H9 (cell line): Measurements from ENCODE around the gene MICU2. TPM values are rescaled to one million over a fixed set of nuclear protein-coding genes. Genes with fewer than 3 reads are reported as not detected.

ENCODE experiments used
- DNase-seq: peaks from one replicate; pipeline ENCODE4 v3.0.0-alpha.2; 2017
- H2AFZ ChIP-seq: one replicate; pipeline ENCODE4 v1.6.1; 2013; ENCODE audit warnings: mild to moderate bottlenecking, low read length, control low read depth, moderate library complexity
- H2AK5ac ChIP-seq: 2 replicates; pipeline ENCODE4 v1.6.1; 2013; ENCODE audit warnings: low read length, control low read depth, mixed read lengths; ENCODE audit not compliant: insufficient read length
- H2BK120ac ChIP-seq: one replicate; pipeline ENCODE4 v1.6.1; 2013; ENCODE audit warnings: low read depth, mild to moderate bottlenecking, low read length, control low read depth, inconsistent platforms; ENCODE audit not compliant: poor library complexity, severe bottlenecking
- H2BK12ac ChIP-seq: 2 replicates; pipeline ENCODE4 v1.6.1; 2013; ENCODE audit warnings: low read length, control low read depth, mixed read lengths, low read depth; ENCODE audit not compliant: insufficient read length
- H2BK15ac ChIP-seq: 2 replicates; pipeline ENCODE4 v1.6.1; 2013; ENCODE audit warnings: low read depth, low read length, control low read depth
- H2BK20ac ChIP-seq: one replicate; pipeline ENCODE4 v1.6.1; 2013; ENCODE audit warnings: low read depth, mild to moderate bottlenecking, low read length, control low read depth, inconsistent platforms; ENCODE audit not compliant: poor library complexity, severe bottlenecking
- H2BK5ac ChIP-seq: 2 replicates; pipeline ENCODE4 v1.6.1; 2013; ENCODE audit warnings: low read length, control low read depth, mixed read lengths; ENCODE audit not compliant: insufficient read length
- H3K14ac ChIP-seq: 2 replicates; pipeline ENCODE4 v1.6.1; 2013; ENCODE audit warnings: low read length, control low read depth; ENCODE audit not compliant: insufficient read depth
- H3K18ac ChIP-seq: 2 replicates; pipeline ENCODE4 v1.6.1; 2013; ENCODE audit warnings: low read depth, mild to moderate bottlenecking, mixed read lengths, low read length, control low read depth; ENCODE audit not compliant: insufficient read length
- H3K23ac ChIP-seq: 2 replicates; pipeline ENCODE4 v1.6.1; 2013; ENCODE audit warnings: low read length, control low read depth, mixed read lengths, low read depth; ENCODE audit not compliant: insufficient read length
- H3K23me2 ChIP-seq: 2 replicates; pipeline ENCODE4 v1.6.1; 2013; ENCODE audit warnings: low read depth, mild to moderate bottlenecking, mixed read lengths, low read length, control low read depth; ENCODE audit not compliant: insufficient read length, poor library complexity, severe bottlenecking
- H3K27ac ChIP-seq: 2 replicates; pipeline ENCODE4 v1.5.1; 2013; ENCODE audit warnings: low read length, control low read depth, mixed read lengths, low read depth; ENCODE audit not compliant: insufficient read length
- H3K27me3 ChIP-seq: 2 replicates; pipeline ENCODE4 v1.6.1; 2013; ENCODE audit warnings: low read length, control low read depth, inconsistent platforms; ENCODE audit not compliant: insufficient read depth
- H3K4ac ChIP-seq: 2 replicates; pipeline ENCODE4 v1.6.1; 2013; ENCODE audit warnings: low read depth, mild to moderate bottlenecking, control low read depth, inconsistent platforms, low read length, moderate library complexity
- H3K4me1 ChIP-seq: 2 replicates; pipeline ENCODE4 v1.6.1; 2013; ENCODE audit warnings: low read length, control low read depth, inconsistent platforms; ENCODE audit not compliant: insufficient read depth
- H3K4me2 ChIP-seq: 2 replicates; pipeline ENCODE4 v1.6.1; 2013; ENCODE audit warnings: low read length, control low read depth, mixed read lengths; ENCODE audit not compliant: insufficient read length, insufficient read depth
- H3K56ac ChIP-seq: 2 replicates; pipeline ENCODE4 v1.6.1; 2013; ENCODE audit warnings: low read depth, mild to moderate bottlenecking, mixed read lengths, low read length, control low read depth; ENCODE audit not compliant: insufficient read length
- H3K79me1 ChIP-seq: 2 replicates; pipeline ENCODE4 v1.6.1; 2013; ENCODE audit warnings: low read depth, mild to moderate bottlenecking, moderate library complexity, low read length, control low read depth, inconsistent platforms; ENCODE audit not compliant: insufficient read depth, poor library complexity, severe bottlenecking
- H3K79me2 ChIP-seq: 2 replicates; pipeline ENCODE4 v1.6.1; 2013; ENCODE audit warnings: low read length, control low read depth, inconsistent platforms; ENCODE audit not compliant: insufficient read depth
- H3K9ac ChIP-seq: 2 replicates; pipeline ENCODE4 v1.6.1; 2013; ENCODE audit warnings: low read length, control low read depth, mixed read lengths; ENCODE audit not compliant: insufficient read length; ENCODE audit errors: extremely low read depth
- H3K9me3 ChIP-seq: one replicate; pipeline ENCODE4 v1.6.1; 2013; ENCODE audit warnings: low read depth, low read length, inconsistent platforms; ENCODE audit not compliant: control insufficient read depth
- H3T11ph ChIP-seq: one replicate; pipeline ENCODE4 v1.6.1; 2013; ENCODE audit warnings: mild to moderate bottlenecking, low read length, control low read depth, inconsistent platforms
- H4K20me1 ChIP-seq: one replicate; pipeline ENCODE4 v1.6.1; 2013; ENCODE audit not compliant: control insufficient read depth, insufficient read length, insufficient read depth
- H4K5ac ChIP-seq: 2 replicates; pipeline ENCODE4 v1.6.1; 2013; ENCODE audit warnings: low read depth, mild to moderate bottlenecking, mixed read lengths, low read length, control low read depth; ENCODE audit not compliant: insufficient read length
- H4K8ac ChIP-seq: replicated peaks from 2 replicates; pipeline ENCODE4 v1.6.1; 2013; ENCODE audit warnings: low read length, control low read depth, mixed read lengths, low read depth; ENCODE audit not compliant: insufficient read length
- H4K91ac ChIP-seq: 2 replicates; pipeline ENCODE4 v1.6.1; 2013; ENCODE audit warnings: low read depth, mild to moderate bottlenecking, moderate library complexity, mixed read lengths, low read length, control low read depth; ENCODE audit not compliant: insufficient read length
- H3K27ac Mint-ChIP-seq, 3 experiments: 2 replicates in 2 of 3; 3 replicates in 1 of 3; pipeline ENCODE4 v1.8.0; 2020 to 2021; ENCODE audit warnings: mixed read lengths in 3 of 3, mild to moderate bottlenecking in 1 of 3, moderate library complexity in 1 of 3
- H3K27me3 Mint-ChIP-seq: 2 replicates; pipeline ENCODE4 v1.8.0; 2021; ENCODE audit warnings: low read depth, mild to moderate bottlenecking, moderate library complexity, mixed read lengths
- H3K36me3 Mint-ChIP-seq, 3 experiments: 2 replicates in 2 of 3; 3 replicates in 1 of 3; pipeline ENCODE4 v1.8.0; 2020 to 2021; ENCODE audit warnings: low read depth in 3 of 3, mixed read lengths in 3 of 3; ENCODE audit not compliant: insufficient read depth in 1 of 3
- H3K4me1 Mint-ChIP-seq, 2 experiments: 2 replicates each; pipeline ENCODE4 v1.8.0; 2020; ENCODE audit warnings: mixed read lengths in 2 of 2
- H3K4me3 Mint-ChIP-seq, 2 experiments: 2 replicates in 1 of 2; 3 replicates in 1 of 2; pipeline ENCODE4 v1.8.0; 2020 to 2021; ENCODE audit warnings: mild to moderate bottlenecking in 2 of 2, mixed read lengths in 2 of 2, moderate library complexity in 1 of 2
- H3K9me3 Mint-ChIP-seq, 2 experiments: 2 replicates in 1 of 2; 3 replicates in 1 of 2; pipeline ENCODE4 v1.8.0; 2020; ENCODE audit warnings: mild to moderate bottlenecking in 2 of 2, mixed read lengths in 2 of 2, moderate library complexity in 1 of 2
- CTCF ChIP-seq: fragments of 200-600 bp; sonication (generic); conservative IDR thresholded peaks from 3 replicates; pipeline ENCODE4 v1.8.0; 2021; ENCODE audit warnings: antibody characterized with exemption, mild to moderate bottlenecking
- WGBS: extraction: QIAGEN DNeasy Blood & Tissue Kit; methylation state at CpG from one replicate; pipeline ENCODE4 v1.1.7; 2013; ENCODE audit warnings: missing lambda C conversion rate, low lambda C conversion rate, mixed read lengths; ENCODE audit not compliant: insufficient read length; ENCODE audit errors: extremely low coverage; 5-methylcytosine and 5-hydroxymethylcytosine counted together
- total RNA-seq: library from RNA; stranded (reverse); gene quantifications from 2 replicates; pipeline ENCODE4 v1.2.1, GENCODE V29; 2021

Gene MICU2
- total RNA-seq, 1 experiment from 2014 or later: 38.4 TPM

GRCh38 chr13:21620861-21621260, 16.9 kb upstream of the MICU2 start:
- WGBS: no CpG with 5 or more reads among the region's 3 CpGs
- Histone ChIP-seq H2AK5ac (no peak overlapping the region), H3K14ac (no peak overlapping the region), H3K9me3 (no peaks in the 10 kb centered on the region), H2BK120ac (no peak overlapping the region), H4K20me1 (no peaks in the 10 kb centered on the region), H3K56ac (no peak overlapping the region), H4K91ac (no peak overlapping the region), H3K27ac (no peak overlapping the region), H3K23ac (no peak overlapping the region), H2BK20ac (no peak overlapping the region), H3K4me2 (no peak overlapping the region), H3T11ph (no peak overlapping the region), H3K4ac (no peak overlapping the region), H3K18ac (no peak overlapping the region), H2AFZ (no peak overlapping the region), H2BK5ac (no peak overlapping the region), H3K4me1 (no peaks in the 10 kb centered on the region), H3K79me2 (no peaks in the 10 kb centered on the region), H2BK15ac (no peak overlapping the region), H4K5ac (no peak overlapping the region), H3K79me1 (no peaks in the 10 kb centered on the region), H3K27me3 (no peaks in the 10 kb centered on the region), H3K9ac (no peak overlapping the region), H2BK12ac (no peak overlapping the region), H4K8ac (no peak overlapping the region), H3K23me2 (no peaks in the 10 kb centered on the region)
- peaks cover 9% of the 10 kb centered on the region for H3K27me3 Mint-ChIP-seq
- no peaks in the 10 kb centered on the region for H3K4me1 Mint-ChIP-seq
- TF ChIP-seq CTCF: no peak
- H3K9me3 Mint-ChIP-seq: peaks cover 3 to 5% of the 10 kb centered on the region in 2 experiments; a peak in 4 of 5 replicates
- no peak overlapping the region for H3K27ac Mint-ChIP-seq
- H3K36me3 Mint-ChIP-seq: no peaks in the 10 kb centered on the region
- no peak for DNase-seq
- no peak overlapping the region for H3K4me3 Mint-ChIP-seq
